ENCODE results near the gene CABP4.
"Not testable (repeated sequence)": the region's sequence is repeated elsewhere in the genome, so short reads cannot be mapped to it uniquely, and the experiment has no call there.

CABP4 gene

DNA sequence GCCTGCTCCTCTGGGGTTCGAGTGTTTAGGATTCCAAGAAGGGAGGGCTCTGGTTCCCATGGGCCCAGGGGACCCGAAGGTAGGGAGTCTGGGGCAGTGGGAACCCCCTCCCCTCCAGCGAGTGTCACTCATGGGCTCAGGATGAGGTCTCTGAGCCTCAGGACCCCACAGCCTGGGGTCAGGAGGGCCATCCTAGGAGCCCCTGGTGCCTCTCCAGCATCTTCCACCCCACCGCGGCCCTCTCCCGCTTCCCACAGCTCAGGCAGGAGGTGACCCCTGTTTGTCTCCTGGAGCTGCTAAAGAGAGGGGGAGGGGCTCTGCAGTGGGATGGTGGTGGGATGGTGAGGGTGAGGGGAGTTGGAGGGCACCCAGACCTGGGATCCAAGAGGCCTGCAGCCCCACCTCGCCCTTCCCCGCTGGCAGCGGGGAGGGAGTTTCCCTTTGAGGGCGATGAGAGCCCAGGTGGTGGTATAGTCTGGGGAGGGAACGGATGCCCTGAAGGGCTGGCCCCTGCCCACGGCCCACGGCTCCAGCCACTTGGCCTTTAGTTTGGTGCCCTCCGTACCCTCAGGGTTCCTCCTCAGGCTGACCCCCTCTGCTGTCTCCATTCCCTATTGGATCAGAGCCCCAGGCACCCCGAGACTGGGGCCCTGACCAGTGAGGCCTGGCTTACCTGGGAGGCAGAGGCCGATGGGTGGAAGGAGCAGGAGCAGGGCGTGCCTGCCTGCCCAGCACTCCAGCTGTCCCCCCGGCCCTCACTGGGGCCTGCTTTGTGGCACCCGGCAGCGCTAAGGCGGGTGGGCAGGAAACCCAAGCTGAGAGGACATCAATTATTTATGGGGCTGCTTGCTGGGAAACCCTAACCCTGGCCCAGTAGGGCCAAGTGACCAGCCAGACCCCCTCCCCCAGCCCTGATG is 1.1 kb upstream of the CABP4 start:
- DNase-seq (ENCODE audit: low spot score): no peak

DNA sequence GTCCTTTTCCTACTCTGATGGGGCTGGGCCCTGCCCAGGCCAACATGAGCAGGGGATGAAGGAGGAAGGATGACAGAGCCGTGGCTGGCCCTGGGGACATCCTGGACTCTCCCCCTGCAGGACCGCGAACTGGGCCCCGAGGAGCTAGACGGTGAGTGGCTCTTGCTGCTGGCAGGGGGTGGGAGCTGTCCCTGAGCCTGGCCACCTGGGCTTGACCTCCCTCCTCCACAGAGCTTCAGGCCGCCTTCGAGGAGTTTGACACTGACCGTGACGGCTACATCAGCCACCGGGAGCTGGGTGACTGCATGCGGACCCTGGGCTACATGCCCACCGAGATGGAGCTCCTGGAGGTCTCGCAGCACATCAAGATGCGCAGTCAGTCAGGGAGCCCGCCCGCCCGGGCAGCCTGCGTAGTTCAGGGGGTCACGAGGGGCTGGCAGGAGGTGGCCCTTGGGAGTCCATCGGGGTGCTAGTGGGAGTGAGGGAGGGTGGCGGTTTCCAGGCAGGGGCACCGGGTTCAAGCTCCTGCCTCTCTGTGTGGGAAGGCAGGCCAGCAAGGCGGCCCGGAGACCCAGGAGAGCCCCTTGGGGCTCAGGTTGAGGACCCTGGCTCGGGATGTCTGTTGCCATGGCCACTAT is 1.0 kb downstream of the CABP4 start:
- DNase-seq (ENCODE audit: low spot score): no peak

DNA sequence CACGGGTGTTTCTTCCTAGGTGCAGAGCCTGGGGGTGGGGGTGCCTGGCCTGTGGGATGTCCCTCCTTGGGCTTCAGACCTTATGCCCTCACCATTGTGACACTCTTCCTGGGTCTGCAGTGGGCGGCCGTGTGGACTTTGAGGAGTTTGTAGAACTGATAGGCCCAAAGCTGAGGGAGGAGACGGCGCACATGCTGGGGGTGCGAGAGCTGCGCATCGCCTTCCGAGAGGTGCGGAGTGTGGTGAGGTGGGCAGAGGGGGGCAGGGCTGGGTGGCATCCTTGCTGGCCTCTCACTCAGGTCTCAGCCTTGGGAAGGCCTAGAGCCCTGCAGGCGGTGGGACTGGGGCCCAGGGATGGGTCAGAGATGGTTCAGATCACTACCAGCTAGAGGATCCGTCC is 2.3 kb downstream of the CABP4 start:
- DNase-seq (ENCODE audit: low spot score): no peak

DNA sequence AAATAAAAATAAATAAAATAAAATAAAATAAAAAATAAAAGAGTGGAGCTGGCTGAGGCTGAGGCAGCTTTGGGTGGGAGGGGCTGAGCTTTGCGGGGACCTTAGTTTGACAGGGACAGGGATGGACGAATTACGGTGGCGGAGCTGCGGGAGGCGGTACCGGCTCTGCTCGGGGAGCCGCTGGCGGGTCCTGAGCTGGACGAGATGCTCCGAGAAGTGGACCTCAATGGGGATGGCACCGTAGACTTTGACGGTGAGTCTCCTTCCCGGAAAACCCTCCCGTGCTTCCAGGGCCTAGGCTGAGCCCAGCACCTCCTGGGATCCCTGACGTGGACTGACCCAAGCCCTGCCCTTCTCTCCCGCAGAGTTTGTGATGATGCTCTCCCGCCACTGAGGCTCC is 3.1 kb downstream of the CABP4 start:
- no peak for DNase-seq (ENCODE audit: low spot score)

DNA sequence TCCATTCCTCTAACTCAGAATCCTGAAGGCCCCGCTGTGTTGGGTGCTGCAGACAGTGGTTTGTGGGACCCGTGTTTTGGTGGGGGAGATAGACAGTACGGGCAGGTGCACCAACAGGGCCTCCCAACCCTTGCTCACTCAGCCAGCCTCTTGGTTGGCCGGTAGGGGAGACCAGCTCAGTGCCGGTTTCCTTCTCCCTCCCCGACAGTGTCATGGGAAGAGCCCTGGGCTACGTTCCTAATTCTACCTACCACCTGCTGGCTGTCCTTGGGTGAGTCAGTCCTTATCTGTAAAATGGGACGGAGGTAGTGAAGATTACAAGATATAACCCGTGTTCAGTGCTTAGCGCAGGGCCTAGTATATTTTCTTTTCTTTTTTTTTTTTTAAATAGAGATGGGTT is 8.0 kb downstream of the CABP4 start:
- DNase-seq (ENCODE audit: low spot score): no peak

DNA sequence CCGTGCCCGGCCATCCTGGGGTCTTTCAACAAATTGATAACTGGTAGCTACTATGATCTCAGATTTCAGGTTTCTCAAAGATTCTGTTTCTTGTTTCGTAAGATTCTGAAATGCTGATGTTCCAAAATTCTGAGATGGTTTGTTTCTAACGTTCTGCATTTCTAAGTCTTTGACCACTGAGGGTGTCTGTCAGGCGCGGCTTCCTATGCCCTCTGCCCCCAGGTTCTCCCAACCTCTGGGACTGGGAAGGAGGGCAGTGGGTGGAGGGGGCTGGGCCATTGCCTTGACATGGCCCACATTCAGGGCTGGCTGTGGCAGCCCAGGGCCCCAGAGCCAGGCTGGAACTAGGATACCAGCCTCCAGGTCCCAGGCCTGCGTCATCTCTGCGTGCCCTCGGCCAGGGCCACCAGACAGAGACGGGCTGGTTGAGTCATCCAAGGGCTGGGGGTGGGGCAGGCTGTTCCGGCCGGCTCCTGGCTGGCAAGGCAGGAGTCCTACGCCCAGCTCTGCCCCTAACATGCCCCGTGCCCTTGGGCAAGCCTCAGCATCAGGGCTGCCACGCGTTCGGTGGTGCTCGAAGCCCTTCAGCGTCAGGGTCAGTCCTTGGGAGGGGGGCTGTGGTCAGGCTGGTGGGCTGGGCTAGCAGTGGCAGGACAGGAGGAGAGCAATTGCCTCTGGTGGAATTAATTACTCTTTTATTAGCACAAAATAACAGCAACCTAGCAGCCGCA is 8.7 kb downstream of the CABP4 start:
- no peak for DNase-seq (ENCODE audit: low spot score)

DNA sequence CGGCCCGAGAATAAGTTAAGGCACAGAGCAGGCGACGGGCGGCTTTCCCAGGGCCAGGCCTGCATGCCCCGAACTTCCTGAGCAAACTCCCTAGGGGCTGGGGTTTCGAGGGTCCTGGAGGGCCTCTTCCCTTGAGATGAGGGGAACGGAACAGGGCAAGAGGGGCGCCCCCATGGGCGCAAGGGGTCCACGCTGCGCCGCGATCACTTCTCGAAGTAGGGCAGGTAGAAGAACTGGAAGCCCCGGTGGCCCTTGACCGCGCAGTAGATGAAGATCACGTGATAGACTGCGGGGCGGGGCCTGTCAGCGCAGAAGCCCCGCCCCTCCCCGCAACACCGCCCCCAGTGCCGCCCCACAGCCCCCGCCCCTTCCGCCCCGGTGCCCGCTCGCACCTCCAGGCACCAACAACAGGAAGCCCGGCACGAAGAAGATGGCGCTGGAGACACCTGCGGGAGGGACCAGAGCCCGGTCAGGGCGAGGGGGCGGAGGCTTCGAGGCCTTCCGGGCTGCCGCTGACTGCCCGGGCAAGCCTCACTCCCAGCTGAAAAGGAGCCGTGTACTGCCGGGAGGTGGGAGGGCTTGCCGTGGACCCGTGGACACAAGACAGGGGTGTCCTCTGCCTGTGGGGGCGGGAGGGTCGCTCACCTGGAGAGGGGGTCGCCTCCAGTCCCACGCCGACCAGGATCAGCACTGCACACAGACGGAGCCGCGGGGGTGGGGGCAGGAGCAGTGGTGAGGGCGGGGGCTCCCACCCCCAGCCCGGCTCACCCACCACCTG is 9.4 kb downstream of the CABP4 start:
- DNase-seq (ENCODE audit: low spot score): peak; percentile 96

DNA sequence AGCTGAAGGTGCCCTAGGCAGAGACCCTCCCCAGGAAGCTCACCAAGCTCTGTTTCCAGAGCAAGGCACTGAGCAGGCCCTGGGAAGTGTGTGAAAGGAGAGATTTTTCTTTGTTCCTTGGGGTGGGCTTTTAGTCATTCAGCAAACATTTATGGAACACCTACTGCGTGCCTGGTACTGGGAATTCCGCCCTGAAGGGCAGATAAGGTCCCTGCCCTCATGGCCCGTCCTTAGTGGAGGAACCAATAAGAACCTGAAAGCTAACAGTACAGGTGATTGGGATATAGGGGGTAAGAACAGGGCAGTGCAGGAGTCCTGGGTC is 10.0 kb downstream of the CABP4 start:
- DNase-seq (ENCODE audit: low spot score): no peak

DNA sequence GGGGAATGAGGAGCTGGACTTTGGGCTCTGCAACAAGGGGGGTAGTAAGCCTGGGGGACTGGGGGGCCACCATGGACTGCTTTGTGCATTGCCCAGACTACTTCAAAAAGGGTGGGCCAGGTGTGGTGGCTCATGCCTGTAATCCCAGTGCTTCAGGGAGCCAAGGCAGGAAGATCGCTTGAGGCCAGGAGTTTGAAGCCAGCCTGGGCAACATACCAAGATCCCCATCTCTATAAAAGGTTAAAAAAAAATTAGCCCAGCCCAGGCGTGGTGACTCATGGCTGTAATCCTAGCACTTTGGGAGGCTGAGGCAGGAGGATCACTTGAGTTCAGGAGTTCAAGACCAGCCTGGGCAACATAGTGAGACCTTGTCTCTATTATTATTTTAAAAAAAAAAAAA is 10.4 kb downstream of the CABP4 start:
- not testable (repeated sequence) for DNase-seq (ENCODE audit: low spot score)

DNA sequence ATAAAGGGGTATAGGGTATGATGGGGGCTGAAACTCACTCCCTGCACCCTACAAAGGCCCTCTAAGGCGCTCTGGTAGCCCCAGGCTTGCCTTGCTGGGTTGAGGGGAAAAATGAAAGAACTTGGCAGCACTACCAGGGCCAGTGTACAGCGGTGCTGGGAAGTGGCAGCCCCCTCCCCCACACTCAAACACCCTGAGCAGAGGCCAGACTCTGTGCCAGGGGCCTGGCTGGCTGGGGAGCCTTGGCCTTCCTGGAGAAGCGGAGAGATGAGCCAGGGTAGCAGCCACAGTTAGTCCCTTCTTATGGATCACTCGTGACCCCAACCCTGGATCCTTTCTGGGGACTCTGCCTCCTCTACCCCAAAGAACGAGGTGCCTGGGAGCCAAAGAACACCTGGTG is 11.2 kb downstream of the CABP4 start:
- DNase-seq (ENCODE audit: low spot score): no peak

DNA sequence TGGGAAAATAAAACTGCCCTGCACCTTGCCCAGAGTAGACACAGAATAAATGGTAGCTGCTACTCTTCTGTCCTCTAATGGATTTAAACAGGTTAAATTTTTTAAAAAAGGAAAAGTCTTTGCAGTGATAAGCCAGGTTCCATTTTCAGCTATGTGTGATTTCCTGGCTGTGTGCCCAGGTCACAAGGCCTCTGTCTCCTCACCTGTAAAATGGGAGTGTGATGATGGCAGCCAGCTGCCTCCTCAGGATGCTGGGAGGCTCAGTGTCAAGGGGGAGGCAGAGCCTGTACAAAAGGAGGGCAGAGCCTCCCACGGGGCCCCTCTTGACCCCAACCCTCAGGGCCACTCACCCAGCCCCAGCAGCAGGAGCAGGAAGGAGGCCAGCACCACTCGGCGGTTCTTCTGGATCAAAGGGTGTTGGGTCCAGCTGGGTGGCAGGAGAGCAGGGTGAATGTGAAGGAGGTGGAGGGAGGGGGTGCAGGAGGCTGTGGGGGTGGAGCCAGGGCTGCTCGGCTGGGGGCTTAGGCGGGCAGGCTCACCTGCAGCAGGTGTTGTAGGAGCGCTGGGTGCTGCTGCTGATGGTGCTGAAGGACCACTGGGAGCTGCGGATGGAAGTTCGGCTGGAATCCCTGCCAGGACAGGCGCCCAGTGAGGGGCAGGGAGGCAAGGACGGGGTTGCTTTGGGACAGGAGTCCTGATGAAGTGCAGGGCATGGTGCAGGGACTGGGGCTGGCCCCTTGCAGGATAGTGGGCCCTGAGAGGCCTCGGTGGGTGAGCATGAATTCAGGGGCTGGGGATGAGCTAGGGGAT is 12.0 kb downstream of the CABP4 start:
- DNase-seq (ENCODE audit: low spot score): no peak

DNA sequence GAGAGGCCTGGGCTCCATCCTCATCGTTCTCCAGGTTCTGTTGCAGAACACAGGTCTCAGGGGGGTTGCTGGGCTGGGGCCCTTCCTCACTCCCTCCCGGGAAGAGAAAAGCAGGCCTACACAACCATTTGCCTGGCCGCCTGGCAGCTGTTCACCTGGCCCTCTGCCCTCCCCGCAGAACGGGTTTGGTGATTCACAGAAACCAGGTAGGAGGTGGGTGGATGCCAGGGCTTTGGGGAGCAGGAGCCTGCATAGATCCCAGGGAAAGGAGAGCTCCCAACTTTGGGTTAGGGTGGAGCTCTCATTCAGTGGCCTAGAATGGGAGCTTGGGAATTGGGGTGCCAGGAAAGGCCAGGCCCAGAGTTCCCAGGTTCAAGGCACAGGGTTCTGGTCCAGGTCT is 12.9 kb downstream of the CABP4 start:
- DNase-seq (ENCODE audit: low spot score): no peak

DNA sequence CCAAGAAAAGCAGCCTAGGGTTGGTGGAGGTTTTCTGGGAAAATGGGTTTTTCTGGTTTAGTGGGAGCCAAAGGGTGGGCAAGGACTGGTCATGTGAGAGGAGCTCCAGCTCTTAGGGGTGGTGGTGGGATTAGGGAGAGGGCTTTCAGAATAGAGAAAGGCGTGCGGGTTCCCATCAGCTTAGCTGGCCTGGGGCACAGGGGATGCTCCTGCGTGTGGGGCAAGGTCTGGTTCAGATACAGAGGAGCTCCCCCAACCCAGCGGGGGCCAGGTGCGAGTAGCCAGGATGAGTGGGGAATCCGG is 13.3 kb downstream of the CABP4 start:
- DNase-seq (ENCODE audit: low spot score): no peak

DNA sequence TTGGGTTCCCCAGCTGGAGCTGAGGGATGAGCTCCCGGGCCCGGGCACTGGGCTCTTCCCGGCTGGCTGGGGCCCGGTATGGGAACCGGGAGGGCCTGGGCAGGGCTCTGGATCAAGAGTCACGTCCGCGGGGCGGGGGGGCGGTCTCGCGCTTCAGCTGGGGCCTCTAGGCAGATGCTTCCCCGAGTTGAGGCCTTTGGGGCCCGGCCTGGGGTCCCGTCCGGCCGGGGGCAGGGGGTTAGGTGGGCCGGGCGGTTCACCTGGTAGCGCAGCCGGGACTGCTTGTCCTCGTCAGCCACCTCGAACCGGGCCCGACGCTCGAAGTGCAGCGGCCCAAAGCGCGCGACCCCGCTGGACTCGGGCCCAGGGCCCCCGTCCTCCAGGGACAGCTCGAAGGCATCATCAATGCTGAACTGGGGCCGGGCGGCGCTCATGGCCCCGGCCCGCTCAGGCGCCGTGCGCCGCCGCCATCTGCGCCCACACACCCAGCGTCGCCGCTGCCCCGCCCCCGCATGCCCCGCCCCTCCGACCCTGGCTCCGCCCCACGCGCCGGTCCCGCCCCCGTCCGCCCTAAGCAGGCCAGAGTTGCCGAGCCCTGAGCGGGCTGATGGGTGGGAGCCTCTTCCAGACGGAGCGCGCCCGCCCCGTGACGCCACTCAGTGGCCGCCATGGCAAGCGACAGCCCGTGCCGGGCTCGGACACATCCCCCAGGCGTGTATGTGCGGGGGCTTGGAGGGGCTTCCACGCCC is 13.8 kb downstream of the CABP4 start, which contains the start of gene TMEM134:
TSS of gene TMEM134 (minus strand) at position 493 of the 749 bp plus-strand sequence. CDS start at position 434, 59 bp downstream.
- DNase-seq (ENCODE audit: low spot score): peak; percentile 96

DNA sequence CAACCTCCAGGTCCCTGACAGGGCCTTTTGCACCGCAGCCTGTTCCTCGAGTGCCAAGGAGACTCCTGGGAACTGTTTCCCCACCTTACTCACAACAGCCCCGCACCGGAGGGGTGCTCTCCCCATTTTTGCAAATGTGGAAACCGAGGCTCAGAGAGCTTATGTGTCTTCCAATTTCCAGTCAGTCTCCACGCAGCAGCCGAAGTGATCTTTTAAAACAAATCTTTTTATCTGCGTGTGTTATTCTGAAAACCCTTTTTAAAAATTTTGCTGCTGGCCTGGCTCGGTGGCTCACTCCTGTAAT is 14.3 kb downstream of the CABP4 start:
- no peak for DNase-seq (ENCODE audit: low spot score)

DNA sequence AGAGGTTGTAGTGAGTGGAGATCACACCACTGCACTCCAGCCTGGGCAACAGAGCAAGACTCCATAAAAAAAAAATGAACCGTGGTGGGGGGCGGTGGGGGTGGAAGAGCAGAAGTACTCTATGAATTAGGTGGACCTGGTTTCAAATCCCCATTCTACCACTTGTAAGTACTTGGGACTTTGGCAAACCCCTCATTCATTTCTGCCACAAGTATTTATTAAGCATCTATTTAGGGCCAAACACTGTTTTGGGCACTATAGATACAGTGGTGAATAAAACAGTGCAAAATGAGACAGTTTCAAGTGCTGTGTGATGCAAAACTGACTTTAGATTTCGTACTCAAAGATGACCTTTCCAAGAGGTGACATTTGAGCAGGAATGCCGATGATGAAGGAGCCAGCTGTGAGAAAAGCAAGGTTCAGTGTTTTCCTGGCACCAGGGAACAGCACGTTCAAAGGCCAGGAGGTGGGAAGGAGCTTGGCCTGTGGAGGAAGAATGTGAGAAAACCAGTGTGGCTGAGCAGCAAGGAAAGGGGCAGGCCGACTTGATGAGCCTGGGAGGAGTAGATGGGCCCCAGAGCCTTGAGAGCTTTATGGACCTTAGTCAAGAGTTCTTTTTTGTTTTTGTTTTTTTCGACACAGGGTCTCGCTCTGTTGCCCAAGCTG is 15.3 kb downstream of the CABP4 start:
- DNase-seq (ENCODE audit: low spot score): no peak

DNA sequence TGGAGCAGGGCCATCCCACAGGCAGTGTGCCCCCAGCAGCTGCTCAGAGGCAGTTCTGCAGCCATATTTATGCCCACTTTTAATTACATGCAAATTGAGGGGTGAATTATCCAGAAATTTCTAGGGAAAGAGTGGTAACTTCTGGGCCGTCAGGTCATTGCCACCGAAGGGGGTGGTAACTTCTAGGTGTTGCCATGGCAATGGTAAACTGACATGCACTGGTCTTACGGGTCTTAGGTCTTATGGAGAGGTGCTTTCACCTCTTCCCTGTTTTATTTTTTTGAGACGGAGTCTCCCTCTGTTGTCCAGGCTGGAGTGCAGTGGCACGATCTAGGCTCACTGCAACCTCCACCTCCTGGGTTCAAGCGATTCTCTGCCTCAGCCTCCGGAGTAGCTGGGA is 17.7 kb downstream of the CABP4 start:
- DNase-seq (ENCODE audit: low spot score): no peak

DNA sequence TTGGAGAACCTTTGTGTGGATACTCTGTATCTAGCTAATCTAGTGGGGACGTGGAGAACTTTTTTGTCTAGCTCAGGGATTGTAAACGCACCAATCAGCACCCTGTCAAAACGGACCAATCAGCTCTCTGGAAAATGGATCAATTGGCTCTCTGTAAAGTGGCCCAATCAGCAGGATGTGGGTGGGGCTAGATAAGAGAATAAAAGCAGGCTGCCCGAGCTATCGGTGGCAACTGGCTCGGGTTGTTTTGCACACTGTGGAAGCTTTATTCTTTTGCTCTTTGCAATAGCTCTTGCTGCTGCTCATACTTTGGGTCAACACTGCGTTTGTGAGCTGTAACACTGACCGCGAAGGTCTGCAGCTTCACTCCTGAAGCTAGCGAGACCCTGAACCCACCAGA is 21.5 kb downstream of the CABP4 start:
- DNase-seq (ENCODE audit: low spot score): not testable (repeated sequence)

DNA sequence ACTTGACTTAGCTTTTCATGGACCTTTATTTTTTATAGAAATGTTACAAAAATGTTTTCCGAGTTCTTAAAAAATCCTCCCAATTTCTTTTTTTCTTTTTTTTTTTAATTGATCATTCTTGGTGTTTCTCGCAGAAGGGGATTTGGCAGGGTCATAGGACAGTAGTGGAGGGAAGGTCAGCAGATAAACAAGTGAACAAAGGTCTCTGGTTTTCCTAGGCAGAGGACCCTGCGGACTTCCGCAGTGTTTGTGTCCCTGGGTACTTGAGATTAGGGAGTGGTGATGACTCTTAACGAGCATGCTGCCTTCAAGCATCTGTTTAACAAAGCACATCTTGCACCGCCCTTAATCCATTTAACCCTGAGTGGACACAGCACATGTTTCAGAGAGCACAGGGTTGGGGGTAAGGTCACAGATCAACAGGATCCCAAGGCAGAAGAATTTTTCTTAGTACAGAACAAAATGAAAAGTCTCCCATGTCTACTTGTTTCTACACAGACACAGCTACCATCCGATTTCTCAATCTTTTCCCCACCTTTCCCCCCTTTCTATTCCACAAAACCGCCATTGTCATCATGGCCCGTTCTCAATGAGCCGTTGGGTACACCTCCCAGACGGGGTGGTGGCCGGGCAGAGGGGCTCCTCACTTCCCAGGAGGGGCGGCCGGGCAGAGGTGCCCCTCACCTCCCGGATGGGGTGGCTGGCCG is 22.3 kb downstream of the CABP4 start:
- DNase-seq (ENCODE audit: low spot score): not testable (repeated sequence)

Measured in iPS-NIHi11 (cell line).